ENCODE results near the gene CD8A.
"Not testable (repeated sequence)": the region's sequence is repeated elsewhere in the genome, so short reads cannot be mapped to it uniquely, and the experiment has no call there.

Gene CD8A

GRCh38 chr2:86744152-86744551 is 46.6 kb downstream of the CD8A start:
- no peak overlapping the region for H3K4ac ChIP-seq (ENCODE audit: low read depth, low read length)
- no peak overlapping the region for H4K12ac ChIP-seq (ENCODE audit: low read depth, low read length)
- H2BK120ac ChIP-seq (ENCODE audit: insufficient read depth, low read length, poor library complexity) = no peak overlapping the region
- H4K8ac ChIP-seq (ENCODE audit: low read depth, low read length) = no peak overlapping the region
- H3K79me1 ChIP-seq (ENCODE audit: low read length) = no peaks in the 10 kb centered on the region
- H3K23ac ChIP-seq (ENCODE audit: low read length) = no peak overlapping the region
- H3K4me1 ChIP-seq (ENCODE audit: control insufficient read depth in 1 of 2, insufficient read depth in 2 of 2, low read length in 2 of 2) = no peaks in the 10 kb centered on the region
- no peaks in the 10 kb centered on the region for H3K9me3 ChIP-seq (ENCODE audit: insufficient read depth, low read depth, low read length)
- H3K9ac ChIP-seq (ENCODE audit: low read length) = no peak overlapping the region
- H2BK5ac ChIP-seq (ENCODE audit: low read depth, low read length, poor library complexity) = no peak overlapping the region
- H2AK5ac ChIP-seq (ENCODE audit: low read length) = no peak overlapping the region
- no peak overlapping the region for H3K4me2 ChIP-seq (ENCODE audit: low read length)
- H2AFZ ChIP-seq (ENCODE audit: insufficient read depth, low read length, poor library complexity) = no peak overlapping the region
- no peak overlapping the region for H3K14ac ChIP-seq (ENCODE audit: low read length)
- no peaks in the 10 kb centered on the region for H3K79me2 ChIP-seq (ENCODE audit: control insufficient read depth, insufficient read depth, low read length, poor library complexity)
- WGBS (ENCODE audit: extremely low coverage, insufficient coverage, insufficient read length) = no CpG with 5 or more reads among the region's 2 CpGs
- no peak overlapping the region for H3K27ac ChIP-seq (ENCODE audit: low read depth, low read length)
- no peak overlapping the region for H3K18ac ChIP-seq (ENCODE audit: low read length)
- H3K36me3 ChIP-seq (ENCODE audit: control insufficient read depth in 1 of 2, insufficient read depth in 2 of 2, low read length in 2 of 2) = no peaks in the 10 kb centered on the region
- DNase-seq = no peak
- no peak overlapping the region for H2BK12ac ChIP-seq (ENCODE audit: low read length)
- no peak overlapping the region for H4K91ac ChIP-seq (ENCODE audit: low read depth, low read length)
- no peak overlapping the region for H3K4me3 ChIP-seq (ENCODE audit: low read depth, low read length)
- no peaks in the 10 kb centered on the region for H3K27me3 ChIP-seq (ENCODE audit: insufficient read depth, low read length)

DNA sequence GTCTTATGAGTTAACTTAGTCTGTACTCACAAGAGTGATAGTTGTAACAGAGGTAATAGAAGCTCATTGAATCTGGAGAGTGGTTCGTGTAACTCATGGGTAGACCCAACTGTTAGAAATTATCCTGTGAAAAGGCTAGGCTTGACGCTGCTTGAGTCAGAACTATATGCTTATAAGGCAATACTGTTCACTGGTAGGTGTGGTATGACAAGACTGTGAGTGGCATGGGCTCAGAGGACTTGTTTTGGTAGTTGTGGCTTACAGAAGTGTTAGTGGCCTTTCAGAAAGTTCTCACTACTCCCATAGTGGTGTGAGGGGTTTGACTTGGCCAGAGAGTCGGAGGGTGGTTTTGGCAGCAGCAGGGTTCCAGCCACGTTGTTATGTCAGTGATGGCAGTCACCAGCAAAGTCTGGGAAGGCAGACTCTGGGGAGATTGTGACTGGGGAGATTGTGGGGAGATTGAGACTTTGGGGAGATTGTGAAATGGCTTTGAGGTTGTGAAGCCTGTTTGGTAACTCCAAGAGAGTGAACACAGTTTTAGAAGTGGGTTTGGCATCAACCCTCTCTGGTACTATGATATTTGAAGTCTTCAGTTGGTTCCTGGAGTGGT is 48.7 kb downstream of the CD8A start:
- H2BK12ac ChIP-seq (ENCODE audit: low read length); H3K4me3 ChIP-seq (ENCODE audit: low read depth, low read length); H3K9ac ChIP-seq (ENCODE audit: low read length); H3K14ac ChIP-seq (ENCODE audit: low read length); H2BK120ac ChIP-seq (ENCODE audit: insufficient read depth, low read length, poor library complexity); H4K91ac ChIP-seq (ENCODE audit: low read depth, low read length); H3K4me1 ChIP-seq (ENCODE audit: control insufficient read depth in 1 of 2, insufficient read depth in 2 of 2, low read length in 2 of 2); H3K79me1 ChIP-seq (ENCODE audit: low read length); H2AFZ ChIP-seq (ENCODE audit: insufficient read depth, low read length, poor library complexity); H3K23ac ChIP-seq (ENCODE audit: low read length); H3K4me2 ChIP-seq (ENCODE audit: low read length); H2BK5ac ChIP-seq (ENCODE audit: low read depth, low read length, poor library complexity); H3K9me3 ChIP-seq (ENCODE audit: insufficient read depth, low read depth, low read length); H3K18ac ChIP-seq (ENCODE audit: low read length); H3K27me3 ChIP-seq (ENCODE audit: insufficient read depth, low read length); H4K8ac ChIP-seq (ENCODE audit: low read depth, low read length); H4K12ac ChIP-seq (ENCODE audit: low read depth, low read length); H3K27ac ChIP-seq (ENCODE audit: low read depth, low read length); DNase-seq; H3K36me3 ChIP-seq (ENCODE audit: control insufficient read depth in 1 of 2, insufficient read depth in 2 of 2, low read length in 2 of 2); H2AK5ac ChIP-seq (ENCODE audit: low read length); H3K4ac ChIP-seq (ENCODE audit: low read depth, low read length); H3K79me2 ChIP-seq (ENCODE audit: control insufficient read depth, insufficient read depth, low read length, poor library complexity): not testable (repeated sequence)
- no CpG with 5 or more reads among the region's 4 CpGs for WGBS (ENCODE audit: extremely low coverage, insufficient coverage, insufficient read length)

DNA sequence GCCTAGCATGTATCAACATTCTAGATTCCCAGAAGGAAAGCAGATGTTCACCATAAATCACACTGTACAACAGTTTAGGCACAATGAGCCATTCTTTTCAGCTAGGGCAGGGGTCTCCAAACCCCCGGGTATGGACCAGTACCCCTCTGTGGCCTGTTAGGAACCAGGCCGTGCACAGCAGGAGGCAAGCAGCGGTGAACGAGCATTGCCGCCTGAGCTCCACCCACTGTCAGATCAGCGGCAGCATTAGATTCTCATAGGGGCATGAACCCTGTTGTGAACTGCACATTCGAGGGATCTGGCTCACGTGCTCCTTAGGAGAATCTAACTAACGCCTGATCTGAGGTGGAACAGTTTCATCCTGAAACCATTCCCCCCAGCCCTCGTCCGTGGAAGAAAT is 50.8 kb downstream of the CD8A start:
- not testable (repeated sequence) for H2BK5ac ChIP-seq (ENCODE audit: low read depth, low read length, poor library complexity); H3K4me2 ChIP-seq (ENCODE audit: low read length)
- no CpG with 5 or more reads among the region's 11 CpGs for WGBS (ENCODE audit: extremely low coverage, insufficient coverage, insufficient read length)

DNA sequence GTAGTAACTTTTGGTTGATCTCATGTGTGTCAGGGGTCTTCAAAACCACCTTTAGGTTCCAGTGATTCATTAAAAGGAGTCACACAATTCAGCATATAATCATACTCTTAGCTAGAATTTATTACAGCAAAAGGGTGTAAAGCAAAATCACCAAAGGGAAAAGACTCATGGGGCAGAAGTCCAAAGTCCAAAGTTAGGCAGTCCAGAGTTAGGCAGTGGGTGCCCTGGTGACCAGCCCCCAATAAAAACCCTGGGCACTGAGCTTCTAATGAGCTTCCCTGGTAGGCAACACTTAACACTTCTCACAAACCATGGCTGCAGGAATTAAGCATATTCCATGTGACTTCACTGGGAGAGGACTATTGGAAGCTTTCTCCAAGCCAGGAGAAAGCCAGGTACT is 51.2 kb downstream of the CD8A start:
- not testable (repeated sequence) for H3K4me2 ChIP-seq (ENCODE audit: low read length); H2BK12ac ChIP-seq (ENCODE audit: low read length); H3K9me3 ChIP-seq (ENCODE audit: insufficient read depth, low read depth, low read length); H3K36me3 ChIP-seq (ENCODE audit: control insufficient read depth in 1 of 2, insufficient read depth in 2 of 2, low read length in 2 of 2); H3K79me2 ChIP-seq (ENCODE audit: control insufficient read depth, insufficient read depth, low read length, poor library complexity); H3K27ac ChIP-seq (ENCODE audit: low read depth, low read length); H3K4ac ChIP-seq (ENCODE audit: low read depth, low read length); H4K12ac ChIP-seq (ENCODE audit: low read depth, low read length); H3K14ac ChIP-seq (ENCODE audit: low read length); H3K23ac ChIP-seq (ENCODE audit: low read length); H3K79me1 ChIP-seq (ENCODE audit: low read length); H2BK5ac ChIP-seq (ENCODE audit: low read depth, low read length, poor library complexity); DNase-seq; H2BK120ac ChIP-seq (ENCODE audit: insufficient read depth, low read length, poor library complexity); H3K9ac ChIP-seq (ENCODE audit: low read length); H3K4me1 ChIP-seq (ENCODE audit: control insufficient read depth in 1 of 2, insufficient read depth in 2 of 2, low read length in 2 of 2); H4K91ac ChIP-seq (ENCODE audit: low read depth, low read length); H3K18ac ChIP-seq (ENCODE audit: low read length); H2AFZ ChIP-seq (ENCODE audit: insufficient read depth, low read length, poor library complexity); H3K27me3 ChIP-seq (ENCODE audit: insufficient read depth, low read length); H2AK5ac ChIP-seq (ENCODE audit: low read length); H3K4me3 ChIP-seq (ENCODE audit: low read depth, low read length); H4K8ac ChIP-seq (ENCODE audit: low read depth, low read length)

More for the DNA sequence above, 50.8 kb downstream of the CD8A start:
- DNase-seq; H3K79me2 ChIP-seq (ENCODE audit: control insufficient read depth, insufficient read depth, low read length, poor library complexity); H4K8ac ChIP-seq (ENCODE audit: low read depth, low read length); H3K79me1 ChIP-seq (ENCODE audit: low read length); H4K12ac ChIP-seq (ENCODE audit: low read depth, low read length); H2AFZ ChIP-seq (ENCODE audit: insufficient read depth, low read length, poor library complexity); H3K9me3 ChIP-seq (ENCODE audit: insufficient read depth, low read depth, low read length); H3K9ac ChIP-seq (ENCODE audit: low read length); H3K27ac ChIP-seq (ENCODE audit: low read depth, low read length); H3K18ac ChIP-seq (ENCODE audit: low read length); H3K4me1 ChIP-seq (ENCODE audit: control insufficient read depth in 1 of 2, insufficient read depth in 2 of 2, low read length in 2 of 2); H2BK120ac ChIP-seq (ENCODE audit: insufficient read depth, low read length, poor library complexity); H3K36me3 ChIP-seq (ENCODE audit: control insufficient read depth in 1 of 2, insufficient read depth in 2 of 2, low read length in 2 of 2); H2BK12ac ChIP-seq (ENCODE audit: low read length); H3K4me3 ChIP-seq (ENCODE audit: low read depth, low read length); H3K27me3 ChIP-seq (ENCODE audit: insufficient read depth, low read length); H4K91ac ChIP-seq (ENCODE audit: low read depth, low read length); H2AK5ac ChIP-seq (ENCODE audit: low read length); H3K23ac ChIP-seq (ENCODE audit: low read length); H3K4ac ChIP-seq (ENCODE audit: low read depth, low read length); H3K14ac ChIP-seq (ENCODE audit: low read length): not testable (repeated sequence)
